Fibroblast of pulmonary artery (primary cell): ENCODE results near the gene ALDH3B2.

Experiments used
- DNase-seq: peaks from one replicate; pipeline ENCODE4 v3.0.0-alpha.2; 2010; ENCODE audit warnings: low read depth
- H3K4me3 ChIP-seq: replicated peaks from 2 replicates; pipeline ENCODE4 v1.5.1; 2011; ENCODE audit warnings: low read depth, mild to moderate bottlenecking, control low read depth, low read length, moderate library complexity
- CTCF ChIP-seq: IDR thresholded peaks from 2 replicates; pipeline ENCODE4 v1.5.1; 2011; ENCODE audit warnings: mild to moderate bottlenecking, control low read depth, low read length, inconsistent platforms; ENCODE audit errors: missing control alignments

ALDH3B2 gene

DNA sequence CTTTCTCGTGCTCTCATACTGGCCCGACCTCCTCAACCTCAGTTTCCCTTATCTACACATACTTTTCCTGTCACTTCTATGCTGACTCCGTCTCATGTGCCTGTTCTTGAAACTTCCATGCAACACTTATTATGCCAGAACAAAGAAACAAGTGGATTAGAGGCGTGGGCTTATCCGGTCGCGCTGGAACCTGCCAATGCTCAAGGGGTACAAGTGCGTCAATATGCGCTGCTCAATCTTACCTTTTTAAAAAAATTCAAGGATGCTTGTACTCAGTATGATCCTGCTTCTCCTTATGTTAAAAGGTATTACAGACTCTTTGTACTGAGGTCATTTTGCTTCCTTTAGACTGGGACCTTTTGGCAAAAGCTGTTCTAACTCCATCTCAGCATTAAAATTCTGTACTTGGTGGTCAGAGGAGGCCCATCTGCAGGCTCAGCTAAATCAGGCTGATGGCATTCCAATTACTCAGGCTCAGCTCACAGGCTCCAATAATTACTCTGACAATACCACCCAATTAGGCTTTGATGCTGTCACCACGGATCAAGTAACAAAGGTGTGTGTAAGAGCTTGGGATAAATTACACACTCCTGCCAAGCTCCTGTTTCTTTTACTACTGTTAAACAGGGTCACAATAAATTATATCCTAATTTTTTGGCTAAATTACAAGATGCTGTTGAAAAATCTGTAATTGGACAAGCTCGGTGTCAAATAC, 26.3 kb upstream of the ALDH3B2 start:
- H3K4me3 ChIP-seq, result no peak overlapping the region
- DNase-seq, result no peak
- TF ChIP-seq CTCF, result no peak

DNA sequence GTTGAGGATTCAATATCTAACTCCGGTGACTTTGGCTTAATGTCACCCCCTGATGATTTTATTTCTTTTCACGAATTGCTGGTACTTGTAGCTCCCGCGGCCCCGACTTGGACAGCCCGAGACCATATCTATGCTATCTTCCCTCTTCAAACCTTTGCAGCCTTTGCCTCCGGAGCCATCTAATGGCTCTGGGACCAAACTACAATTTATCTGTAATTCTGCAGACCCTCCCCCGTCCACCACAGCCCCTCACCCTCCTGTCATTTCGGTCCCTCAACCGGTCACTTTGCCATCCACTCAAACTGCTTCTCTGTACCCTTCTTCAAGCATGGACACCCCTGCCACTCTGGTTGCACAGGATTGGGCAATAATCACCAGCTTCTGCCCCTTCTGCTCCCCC, 25.7 kb upstream of the ALDH3B2 start:
- no peak for TF ChIP-seq CTCF
- no peak for DNase-seq
- no peak overlapping the region for H3K4me3 ChIP-seq

GRCh38 chr11:67699521-67699920, 25.1 kb upstream of the ALDH3B2 start:
- H3K4me3 ChIP-seq, result no peak overlapping the region
- peak; percentile 29 for DNase-seq
- TF ChIP-seq CTCF, result no peak

DNA sequence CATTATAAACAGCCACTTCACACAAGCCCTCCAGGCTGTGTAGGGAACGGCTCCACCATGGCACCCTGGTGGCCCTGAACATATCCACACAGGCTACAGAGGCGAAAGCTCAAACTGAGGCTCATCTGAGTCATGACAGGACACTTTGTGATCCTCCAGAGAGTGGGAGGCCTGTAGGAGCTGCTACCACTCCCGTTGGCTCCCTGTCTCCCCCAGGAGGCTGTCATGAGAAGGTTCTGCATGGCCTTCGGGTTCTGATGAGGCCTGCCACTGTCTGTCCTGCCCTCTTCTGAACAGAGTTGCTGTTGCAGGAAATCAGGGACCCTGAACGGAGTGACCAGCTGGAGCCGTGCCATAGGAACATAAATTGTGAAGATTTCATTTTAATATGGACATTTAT, 23.8 kb upstream of the ALDH3B2 start:
- no peak for DNase-seq
- TF ChIP-seq CTCF, result peak; percentile 11
- H3K4me3 ChIP-seq, result no peak overlapping the region

DNA sequence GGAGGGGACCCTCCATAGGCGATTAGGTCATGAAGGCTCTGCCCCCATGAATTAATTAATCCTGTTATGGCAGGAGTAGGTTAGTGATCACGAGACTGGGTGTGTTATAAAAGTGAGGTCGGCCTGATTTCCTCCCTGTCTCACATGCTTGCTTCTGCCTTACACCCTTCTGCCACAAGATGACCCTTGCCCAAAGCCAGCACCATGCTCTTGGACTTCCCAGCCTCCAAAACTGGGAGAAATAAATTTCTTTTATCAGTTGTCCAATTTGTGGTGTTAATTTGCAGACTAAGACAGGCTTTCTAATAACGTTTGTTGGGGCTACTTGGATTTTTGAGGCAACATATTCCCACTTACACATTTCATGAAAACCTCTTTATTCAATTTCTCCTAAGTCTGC, 23.4 kb upstream of the ALDH3B2 start:
- no peak overlapping the region for H3K4me3 ChIP-seq
- no peak for TF ChIP-seq CTCF
- DNase-seq, result no peak

DNA sequence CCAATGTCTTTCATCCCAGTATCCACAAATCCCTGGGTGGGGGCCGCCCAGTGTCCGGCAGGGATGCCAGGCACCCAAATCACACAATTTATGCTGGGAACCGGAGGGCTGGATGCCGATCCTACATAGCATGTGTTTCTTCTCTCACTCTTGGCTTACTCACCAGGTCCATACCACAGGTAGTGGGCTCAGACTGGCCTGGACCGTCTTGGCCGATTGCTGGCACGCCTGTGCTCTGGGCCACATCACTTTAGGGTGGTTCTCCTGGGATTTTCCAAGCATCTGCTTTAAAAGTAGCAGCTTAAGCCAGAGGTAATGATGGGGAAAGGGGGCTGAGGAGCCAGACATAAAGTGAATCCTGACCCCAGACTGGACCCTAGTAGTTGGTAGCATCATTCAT, 22.6 kb upstream of the ALDH3B2 start:
- no peak for DNase-seq
- H3K4me3 ChIP-seq, result no peak overlapping the region
- TF ChIP-seq CTCF, result no peak

GRCh38 chr11:67695606-67696005, 21.2 kb upstream of the ALDH3B2 start:
- no peak overlapping the region for H3K4me3 ChIP-seq
- no peak for TF ChIP-seq CTCF
- DNase-seq, result no peak
